ENCODE data around the gene GNAQ.

GNAQ gene

DNA sequence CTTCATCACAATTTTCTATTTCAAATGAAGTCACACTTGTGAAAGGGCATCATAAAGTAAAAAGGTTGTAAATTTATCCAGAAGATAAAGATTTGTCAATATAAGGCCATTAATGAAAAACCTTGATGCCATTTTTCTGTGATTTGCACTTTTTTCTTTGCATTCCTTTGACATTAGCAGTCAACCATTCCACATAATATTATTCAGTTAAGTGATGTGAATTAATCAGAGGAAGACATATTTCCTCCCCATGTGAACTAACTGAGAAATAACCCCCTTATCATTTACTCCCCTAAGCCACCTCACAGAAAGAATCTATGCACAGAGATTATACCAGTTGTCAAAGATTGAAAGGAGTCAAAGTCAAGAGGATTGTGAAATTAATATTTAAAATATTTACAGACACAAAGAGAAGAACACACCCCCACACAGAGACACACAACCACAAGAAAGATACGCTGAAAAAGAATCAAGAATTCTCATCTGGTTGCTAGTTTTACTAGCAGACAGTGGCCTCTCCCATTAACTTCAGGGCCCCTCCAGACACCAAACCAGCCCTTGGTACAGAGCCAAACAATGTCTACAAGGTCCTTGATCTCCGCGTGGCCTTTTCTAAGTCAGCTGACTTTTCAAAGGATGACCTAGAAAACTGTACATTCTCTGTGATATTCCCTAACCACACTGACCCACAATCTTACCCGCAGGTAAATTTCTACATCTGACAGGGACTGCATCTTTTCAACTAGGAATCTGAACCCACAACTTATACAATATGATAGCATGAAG lies 29.5 kb downstream of the GNAQ start:
- no peak for DNase-seq

DNA sequence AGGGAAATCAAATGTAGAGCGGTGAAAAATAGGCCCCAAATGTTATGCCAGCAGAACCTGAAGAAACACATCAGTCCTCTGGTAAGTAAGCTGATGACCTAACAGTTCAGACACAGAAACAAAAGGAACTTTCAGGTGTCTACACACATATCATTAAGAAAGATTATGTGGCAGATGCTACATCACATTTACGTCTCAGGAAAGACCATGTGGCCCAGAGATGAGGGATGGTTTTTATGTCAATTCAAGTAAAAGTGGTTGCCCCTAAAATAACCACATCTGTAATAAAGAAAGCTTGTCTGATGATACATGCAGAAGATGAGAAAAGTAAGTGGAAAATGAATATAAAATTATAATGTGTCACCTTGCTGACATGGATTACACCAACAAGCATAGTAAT lies 31.4 kb downstream of the GNAQ start:
- DNase-seq: no peak

DNA sequence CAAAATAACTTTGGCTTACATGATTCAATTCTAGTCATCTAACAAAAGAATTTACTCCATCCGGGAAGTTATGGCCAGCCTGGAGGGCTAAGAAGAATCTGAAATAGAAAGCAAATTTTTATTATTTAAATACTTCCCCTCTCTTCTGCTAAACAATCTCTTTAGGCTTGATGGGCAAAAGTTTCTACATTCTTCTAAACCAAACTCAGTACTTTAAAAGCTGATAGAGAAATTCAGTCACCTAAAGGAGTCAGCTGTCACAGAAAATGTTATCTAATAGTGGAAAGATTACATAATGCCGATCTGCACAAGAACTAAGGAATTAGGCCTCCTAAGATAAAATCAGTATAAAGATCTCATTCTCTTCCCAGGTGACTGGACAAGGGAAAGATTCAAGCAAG lies 32.4 kb downstream of the GNAQ start:
- no peak for DNase-seq

DNA sequence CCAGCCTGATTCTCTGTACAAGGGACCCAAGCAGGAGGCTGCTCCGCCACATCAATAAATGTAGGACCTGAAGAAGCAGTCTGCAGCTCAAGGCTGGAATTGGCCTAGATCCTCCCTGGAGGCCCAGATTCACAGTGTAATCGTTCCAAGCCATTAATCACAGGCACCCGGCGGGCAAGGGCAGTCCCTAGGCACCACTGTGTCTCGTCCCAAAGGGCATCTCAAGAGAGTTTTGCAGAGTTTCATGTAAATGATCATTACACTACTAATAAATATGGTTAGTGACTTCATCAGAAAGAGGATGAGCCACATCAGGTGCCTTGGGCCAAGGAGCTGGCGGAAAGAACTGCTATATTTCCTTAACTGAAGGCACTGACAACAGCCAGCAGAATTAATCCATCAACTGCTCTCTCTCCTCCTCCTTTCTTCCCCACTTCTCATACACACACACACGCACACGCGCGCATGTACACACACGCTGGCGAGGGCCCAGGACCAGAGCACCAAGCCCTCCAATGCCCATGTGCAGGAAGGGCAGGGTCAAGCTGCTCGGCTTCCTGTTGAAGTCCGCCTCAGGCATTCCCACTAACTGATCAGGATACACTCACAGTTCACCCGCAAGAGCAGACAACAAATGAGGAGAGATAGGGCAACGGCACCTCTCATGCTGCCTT lies 33.9 kb downstream of the GNAQ start:
- no peak for DNase-seq

DNA sequence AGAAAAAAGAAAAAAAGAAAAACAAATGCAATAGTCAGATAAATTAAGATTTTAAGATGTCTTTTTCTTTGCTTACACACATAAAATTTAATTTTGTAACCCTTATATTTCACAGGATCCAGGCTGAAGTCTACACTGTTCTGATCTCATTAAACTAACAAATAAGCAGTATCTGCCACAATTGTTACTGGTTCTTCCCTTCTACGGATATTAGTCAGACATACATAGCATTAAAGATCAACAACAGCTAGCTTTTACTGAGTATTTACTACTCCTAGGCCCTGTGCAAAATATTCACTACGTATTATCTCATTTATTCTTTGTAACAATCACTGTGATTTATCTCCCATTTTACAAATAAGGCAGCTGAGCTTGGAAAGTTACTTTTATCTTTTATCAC lies 34.9 kb downstream of the GNAQ start:
- DNase-seq: no peak

DNA sequence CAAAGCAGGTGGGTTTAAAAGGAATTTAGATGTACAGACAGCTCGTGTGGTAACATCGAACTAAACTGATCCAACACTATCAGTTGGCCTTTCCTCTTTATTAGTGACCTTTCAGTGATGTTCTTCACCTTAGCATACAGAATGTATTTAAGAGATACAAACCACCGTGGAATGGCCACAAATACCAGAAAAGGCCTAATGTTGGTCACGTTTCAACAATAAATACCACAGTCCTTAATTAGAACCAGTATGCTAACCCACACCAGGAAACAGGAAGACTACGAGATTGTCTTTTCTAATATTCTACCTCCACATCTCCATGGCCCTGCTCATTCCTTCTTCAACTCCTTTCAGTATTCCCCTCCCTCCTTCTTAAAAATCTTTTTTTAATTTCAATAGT lies 40.4 kb downstream of the GNAQ start:
- no peak for DNase-seq

DNA sequence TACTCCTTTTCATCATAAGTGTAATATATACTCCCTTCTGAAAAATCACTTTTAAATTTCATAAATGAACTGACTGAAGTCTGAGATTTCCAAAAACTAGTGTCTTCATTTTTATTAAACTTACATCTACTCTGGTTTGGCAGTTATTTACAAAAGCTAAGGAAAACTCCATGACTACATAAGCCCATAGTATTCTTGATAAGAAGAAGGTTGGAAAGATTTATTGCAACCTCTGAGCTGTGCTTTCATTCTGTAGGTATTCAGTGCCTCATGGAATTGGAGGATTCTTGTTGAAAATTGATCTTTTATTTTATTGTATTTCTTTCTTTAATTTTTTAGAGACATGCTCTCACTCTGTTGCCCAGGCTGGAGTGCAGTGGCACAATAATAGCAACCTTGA lies 41.7 kb downstream of the GNAQ start:
- DNase-seq: no peak

DNA sequence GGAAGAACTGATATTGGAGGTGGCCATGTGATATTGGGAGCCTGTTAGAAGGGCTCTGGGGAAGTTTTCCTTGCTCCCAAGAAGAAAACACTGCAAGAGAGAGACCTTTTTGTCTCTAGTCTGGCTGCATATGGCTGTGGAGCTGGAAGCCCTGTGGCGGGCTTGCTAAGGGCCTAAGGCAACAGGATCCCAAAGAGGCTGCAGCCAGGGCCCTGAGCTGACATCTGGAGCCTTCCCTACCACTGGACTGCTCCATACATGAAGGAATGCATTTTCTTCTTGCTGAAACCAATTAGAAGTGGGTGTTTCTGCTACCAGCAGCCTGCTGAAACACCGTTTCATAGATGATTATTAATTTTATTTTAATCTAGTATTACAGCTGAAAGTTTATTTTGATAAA lies 42.2 kb downstream of the GNAQ start:
- DNase-seq: no peak

DNA sequence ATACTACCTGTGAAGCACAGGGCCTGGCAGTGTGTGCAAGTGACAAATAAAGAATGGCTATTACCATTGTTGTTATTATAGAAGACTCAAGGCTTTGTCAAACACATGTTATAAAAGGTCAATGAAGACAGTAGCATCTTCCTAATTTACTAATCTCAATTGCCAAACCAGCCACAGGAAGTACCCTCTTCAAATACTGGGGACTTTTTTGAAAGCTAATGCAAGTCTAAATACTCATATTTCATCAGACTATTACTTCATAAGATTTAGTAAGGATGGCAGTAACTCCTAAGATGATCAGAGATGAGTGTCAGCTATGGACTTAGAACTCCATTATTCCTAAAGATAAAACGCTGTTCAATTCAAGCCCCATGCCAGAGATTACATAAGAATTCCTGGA lies 43.0 kb downstream of the GNAQ start:
- DNase-seq: no peak

DNA sequence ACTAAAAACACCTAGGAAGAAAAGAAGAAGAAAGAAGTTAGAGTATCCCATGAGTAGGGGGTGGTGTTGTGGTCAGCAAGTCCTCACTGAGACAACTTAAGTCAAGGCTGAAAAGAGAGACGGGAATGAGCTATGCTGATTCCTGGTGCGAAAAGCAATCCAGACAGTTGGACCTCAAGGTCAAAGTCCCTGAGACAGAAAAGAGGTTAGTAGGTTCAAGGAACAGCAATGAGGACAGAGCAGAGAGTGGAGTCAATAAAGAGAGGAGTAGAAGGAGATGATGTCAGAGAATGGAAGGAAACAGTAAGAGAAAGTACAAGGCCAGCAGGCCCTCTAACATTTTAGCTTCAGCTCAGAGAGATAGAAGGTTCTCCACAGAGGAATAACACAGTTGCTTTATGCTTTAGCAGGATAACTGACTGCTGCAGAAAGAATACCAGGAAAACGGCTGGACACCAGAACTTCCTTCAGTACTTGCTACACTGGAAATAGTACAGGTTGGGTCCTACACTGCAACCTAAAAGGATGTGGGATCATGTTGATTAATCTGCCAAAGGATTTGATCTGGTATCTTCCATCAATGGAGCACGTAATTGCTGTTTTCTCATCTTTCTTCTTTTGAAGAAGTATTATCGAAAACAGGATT lies 43.6 kb downstream of the GNAQ start:
- no peak for DNase-seq

DNA sequence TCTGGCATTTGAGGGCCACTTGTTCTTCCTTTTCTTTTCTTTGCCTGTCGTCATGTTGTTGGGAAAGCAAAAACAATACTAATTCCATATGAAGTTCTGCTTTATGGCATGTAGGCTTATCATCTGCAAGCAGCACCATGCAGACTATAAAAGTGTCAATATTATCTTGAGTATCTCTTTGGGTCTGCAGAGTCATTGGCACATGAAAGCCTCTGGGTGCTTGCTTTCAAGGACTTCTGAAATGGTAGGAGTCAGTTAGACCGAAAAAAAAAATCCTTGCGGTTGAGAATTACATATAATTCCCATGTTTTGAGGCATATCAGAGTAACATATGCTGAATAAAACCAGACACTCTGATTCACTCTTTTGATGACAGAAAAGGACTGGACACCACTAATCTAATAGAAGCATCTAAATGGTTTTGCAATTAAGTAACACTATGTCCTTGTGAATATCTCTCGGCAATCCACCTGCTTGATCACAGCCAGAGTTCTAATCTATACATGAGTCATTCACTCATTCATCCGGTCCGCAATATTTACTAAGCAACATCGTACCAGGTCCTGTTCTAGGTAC lies 44.4 kb downstream of the GNAQ start:
- DNase-seq: no peak

DNA sequence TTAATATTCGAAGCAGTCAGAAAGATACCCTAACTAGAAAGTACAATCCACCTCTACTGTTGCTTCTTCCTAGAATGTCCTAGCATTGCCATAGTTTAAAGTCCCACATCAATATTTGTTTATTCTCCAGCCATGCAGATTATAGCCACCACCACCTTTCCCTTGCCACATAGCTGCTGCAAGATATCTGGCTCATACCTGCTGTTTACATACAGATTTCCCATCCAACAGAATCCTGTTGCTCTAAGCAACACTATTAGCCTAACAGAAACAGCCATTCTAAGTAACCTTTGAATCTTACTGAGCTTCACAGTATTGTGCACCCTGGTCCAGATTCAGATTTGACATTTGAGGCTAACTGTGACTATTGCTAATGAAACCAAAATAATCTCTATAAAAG lies 45.6 kb downstream of the GNAQ start:
- no peak for DNase-seq

DNA sequence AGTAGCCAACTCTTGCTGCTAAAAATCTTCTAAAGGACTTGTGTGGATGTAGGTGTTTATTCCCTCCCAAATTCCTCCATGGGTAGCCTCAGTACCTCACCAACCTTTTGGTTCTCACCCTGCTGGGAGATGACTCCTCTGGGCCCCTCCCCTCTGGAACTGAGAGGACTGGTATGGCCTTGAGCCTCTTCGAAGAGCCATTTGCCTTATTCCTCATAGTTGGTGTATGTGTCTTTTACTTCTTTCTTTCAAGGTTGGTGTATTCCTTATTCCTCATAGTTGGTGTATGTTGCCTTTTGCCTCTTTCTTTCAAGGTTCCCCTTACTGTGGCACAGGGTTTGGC lies 48.3 kb downstream of the GNAQ start:
- no peak for DNase-seq

DNA sequence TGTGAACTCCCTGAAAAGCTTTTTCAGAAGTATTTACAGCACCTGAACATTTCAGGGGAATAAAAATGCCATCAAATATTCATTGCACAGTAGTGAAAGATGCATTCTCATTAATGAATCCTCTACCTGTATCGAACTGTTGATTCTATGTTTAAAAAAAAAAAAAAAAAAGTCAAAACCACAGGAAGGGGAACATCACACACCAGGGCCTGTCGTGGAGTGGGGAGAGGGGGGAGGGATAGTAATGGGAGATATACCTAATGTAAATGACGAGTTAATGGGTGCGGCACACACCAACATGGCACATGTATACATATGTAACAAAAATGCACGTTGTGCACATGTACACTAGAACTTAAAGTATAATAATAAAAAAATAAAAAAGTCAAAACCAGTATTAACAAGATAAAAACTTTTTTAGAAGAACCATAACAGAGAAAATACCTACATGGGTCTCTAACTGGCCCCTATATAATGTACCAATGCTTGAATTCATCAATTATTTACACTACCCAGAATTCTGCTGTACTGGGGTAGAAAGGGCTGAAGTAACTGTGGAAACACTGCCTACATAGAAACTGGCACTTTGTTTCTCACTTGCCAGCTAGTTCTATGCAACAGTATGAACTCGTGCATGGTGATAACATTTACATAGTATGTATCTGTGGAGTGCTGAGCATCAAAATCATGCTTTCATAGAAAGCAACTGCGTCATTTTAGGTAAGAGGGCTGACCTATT lies 48.9 kb downstream of the GNAQ start:
- no peak for DNase-seq

DNA sequence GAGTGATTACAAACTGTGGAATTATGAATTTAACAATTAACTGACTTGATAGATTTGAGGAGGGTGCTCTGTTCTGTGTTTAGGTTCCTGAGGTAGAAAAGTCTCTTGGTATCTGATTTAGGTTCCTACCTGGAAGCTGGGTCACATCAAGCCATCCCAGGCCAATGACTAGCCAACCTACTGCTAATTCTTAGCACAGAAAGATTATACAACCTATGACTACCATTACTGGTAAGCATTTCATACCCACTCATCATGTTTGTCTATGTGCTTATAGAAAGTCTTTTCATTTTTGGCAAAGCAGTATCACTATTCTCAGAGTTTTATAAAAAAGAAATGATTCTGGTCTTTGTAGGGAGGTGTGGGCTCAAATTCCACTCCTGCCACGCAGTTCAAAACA lies 49.7 kb downstream of the GNAQ start:
- no peak for DNase-seq

DNA sequence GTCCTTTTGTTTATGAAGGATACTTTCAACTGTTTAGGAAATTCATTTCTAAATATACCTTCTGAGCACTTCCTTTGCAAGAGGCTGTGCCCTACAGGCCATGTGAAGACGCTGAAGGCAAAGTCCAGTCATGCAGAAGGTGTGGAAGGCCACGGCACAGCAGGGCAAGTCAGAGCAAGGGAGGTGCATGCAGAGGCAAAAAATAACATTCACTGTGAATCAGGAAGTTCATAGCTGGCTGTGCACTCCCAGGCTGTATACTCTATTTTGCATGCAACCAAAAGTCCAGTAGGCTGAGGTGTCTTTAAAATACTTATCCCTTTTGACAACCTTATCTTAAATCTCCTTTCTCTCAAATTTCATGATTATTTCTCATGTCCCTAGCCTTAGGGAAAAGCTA lies 50.3 kb downstream of the GNAQ start:
- no peak for DNase-seq

DNA sequence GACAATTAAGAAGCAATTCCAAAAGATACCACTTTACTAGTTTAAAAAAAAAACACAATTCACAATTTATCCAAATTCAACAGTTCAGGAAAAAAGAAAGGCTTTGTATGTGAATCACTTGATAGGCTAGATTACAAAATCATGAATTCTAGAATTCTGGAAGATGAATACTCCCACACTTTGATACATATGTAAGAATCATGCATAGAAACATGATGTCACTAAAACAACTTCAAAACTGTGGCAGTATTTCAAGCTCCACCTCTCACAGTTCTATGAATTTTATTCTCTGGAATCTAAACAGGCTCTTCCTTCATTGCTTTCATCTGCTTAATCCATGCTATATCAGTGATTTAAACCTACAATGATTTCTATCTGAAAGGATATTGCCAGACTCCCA lies 51.0 kb downstream of the GNAQ start:
- DNase-seq: no peak

DNA sequence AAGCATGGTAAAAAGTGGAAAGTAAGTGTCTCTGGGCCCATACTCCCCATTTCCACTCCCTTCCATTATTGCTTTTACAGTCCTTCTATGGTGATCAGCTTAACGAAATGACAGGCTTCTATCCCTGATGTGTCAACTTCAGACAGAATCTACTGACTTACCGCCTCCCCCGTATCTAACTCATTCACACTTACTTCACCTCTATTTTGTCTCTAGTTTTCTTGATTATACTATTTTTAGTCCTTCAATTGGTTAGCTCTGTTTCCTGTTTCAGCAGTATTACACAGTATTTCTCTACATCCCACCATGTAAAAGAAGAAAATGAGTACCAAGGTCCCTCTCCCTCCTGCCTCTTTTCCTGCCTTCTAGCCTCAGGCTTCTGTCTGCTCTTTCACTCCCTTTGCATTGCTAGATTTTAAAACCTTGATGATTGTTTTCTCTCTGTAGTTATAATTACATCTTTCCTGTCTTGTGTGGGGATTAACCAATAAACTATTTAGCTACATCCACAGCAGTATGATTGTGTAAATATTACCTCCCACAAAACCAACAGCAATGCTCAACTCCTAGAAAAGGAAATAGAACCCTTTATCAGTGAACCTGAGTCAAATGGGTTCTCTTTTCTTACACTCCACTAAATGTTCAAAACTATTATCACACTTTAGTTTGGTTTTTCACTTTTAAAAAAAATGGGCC lies 53.4 kb downstream of the GNAQ start:
- DNase-seq: no peak

DNA sequence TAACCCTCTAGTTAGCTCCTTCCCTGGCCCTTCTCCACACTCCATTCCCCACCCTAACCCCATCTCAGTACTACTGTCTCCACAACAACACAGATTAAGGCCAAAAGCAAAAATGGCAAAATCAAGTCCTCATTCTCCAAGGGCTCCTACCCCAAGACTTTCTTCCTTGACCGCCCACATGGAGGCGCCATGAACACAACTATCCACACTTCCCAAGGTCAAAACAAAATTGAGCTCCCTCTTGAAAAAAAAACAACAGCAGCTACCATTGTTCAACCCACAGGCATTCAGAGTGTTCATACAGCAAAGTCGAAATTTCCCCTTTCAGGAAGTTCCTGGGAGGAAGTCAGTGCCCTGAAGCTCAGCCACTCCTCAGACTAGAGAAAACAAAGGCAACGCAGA lies 54.4 kb downstream of the GNAQ start:
- DNase-seq: no peak

DNA sequence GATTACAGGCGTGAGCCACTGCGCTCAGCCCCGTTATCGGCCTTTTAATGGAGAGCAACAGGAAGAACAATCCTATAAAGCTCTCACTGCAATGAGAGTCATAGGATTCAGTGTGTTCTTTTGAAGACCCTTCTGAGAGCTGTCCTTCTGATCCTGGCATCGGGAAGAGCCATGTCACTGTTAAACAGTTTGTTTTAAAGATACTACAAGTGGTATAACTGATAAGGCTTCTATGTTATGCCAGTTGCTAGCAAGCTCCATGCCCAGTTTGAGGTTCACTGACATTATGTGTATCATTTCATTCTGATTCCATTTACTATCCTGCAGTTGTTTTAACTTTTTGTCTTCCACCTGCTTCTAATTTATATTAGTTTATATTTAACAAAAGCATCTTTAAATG lies 55.8 kb downstream of the GNAQ start:
- no peak for DNase-seq

DNA sequence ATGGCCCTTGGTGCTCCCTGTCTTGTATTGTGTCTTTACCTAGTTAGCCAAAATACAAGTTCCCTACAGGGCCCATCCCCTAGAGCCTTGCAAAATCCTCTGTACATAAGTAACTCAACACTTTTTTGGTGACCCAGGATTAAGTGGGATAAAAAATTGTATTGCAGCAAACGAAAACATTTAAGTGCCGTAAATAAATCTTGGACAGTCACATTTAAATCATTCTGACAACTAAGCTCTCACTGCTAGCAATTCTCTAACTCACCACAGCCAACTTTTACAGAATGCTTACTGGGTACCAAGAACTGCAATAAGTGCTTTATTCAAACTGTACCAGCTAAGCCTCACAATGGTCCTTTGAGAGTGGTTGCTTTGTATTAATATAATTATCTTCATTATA lies 56.6 kb downstream of the GNAQ start:
- no peak for DNase-seq

DNA sequence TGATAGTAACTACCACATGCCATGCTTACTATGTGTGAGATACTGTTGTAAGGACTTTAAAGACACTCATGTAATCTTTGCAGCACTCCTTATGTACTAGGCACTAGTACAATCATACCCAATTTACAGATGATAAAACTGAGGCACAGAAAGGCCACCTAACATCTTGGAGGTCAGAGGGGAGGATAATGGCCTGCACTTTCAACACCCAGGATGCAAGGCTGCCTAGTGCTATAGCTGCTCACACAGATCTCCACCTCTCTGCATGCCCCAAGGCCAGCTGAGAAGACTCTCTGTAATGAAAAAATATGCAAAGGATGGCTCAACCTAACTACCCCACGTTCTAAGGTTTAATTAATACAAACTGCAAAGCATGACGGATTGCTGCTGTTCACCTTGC lies 57.2 kb downstream of the GNAQ start:
- DNase-seq: no peak

DNA sequence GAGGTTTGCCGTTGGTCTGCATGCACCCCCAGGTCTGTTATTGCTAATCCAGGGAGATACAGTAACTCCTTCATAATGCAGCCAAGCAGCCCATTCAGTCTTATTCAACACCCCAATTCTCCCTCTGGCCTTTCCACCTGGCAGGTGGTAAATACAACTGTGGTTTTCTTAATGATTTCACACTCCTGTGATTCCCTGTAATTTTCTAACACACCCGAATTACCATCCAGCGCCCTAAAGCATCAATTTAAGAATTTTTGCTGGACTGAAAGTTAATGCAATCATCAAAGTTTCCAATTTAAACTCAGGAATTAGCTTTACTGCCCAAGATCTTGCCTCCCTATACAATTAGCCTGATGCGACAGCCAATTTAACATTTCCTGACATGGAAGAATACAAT lies 62.5 kb downstream of the GNAQ start:
- no peak for DNase-seq

Measured in NCI-H510A treated with DMSO at 0.1 percent for 48 hours (cell line).